ENCODE data around the gene CCDC148.

DNA sequence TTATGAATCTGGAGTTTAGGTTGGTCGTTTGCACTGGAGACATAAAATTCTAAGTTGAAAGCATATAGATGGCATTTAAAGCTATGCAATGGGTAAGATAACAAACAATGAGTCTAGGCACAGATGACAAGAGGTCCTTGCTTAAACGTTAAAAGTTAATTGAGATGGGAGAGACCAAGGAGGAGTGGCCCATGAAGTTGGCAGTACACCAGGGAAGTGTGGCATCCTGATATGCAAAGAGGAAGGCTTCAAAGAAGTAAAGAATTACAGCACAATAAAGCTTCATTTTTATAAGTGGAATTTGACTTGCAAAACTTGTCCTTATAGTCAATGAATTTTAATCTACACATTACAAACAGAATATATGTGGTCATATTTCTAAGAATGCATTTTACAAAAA is 331.7 kb downstream of the CCDC148 start:
- TF ChIP-seq, protein P1, sequence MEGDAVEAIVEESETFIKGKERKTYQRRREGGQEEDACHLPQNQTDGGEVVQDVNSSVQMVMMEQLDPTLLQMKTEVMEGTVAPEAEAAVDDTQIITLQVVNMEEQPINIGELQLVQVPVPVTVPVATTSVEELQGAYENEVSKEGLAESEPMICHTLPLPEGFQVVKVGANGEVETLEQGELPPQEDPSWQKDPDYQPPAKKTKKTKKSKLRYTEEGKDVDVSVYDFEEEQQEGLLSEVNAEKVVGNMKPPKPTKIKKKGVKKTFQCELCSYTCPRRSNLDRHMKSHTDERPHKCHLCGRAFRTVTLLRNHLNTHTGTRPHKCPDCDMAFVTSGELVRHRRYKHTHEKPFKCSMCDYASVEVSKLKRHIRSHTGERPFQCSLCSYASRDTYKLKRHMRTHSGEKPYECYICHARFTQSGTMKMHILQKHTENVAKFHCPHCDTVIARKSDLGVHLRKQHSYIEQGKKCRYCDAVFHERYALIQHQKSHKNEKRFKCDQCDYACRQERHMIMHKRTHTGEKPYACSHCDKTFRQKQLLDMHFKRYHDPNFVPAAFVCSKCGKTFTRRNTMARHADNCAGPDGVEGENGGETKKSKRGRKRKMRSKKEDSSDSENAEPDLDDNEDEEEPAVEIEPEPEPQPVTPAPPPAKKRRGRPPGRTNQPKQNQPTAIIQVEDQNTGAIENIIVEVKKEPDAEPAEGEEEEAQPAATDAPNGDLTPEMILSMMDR (IDR thresholded peaks at IDR 0.05), result no peak
- no peak for TF ChIP-seq POLR2A (IDR thresholded peaks at IDR 0.05)

Measured in Peyer's patch (tissue), 4 donors.